ENCODE data around the gene NEURL3. TPM values are rescaled to one million over a fixed set of nuclear protein-coding genes. Genes with fewer than 3 reads are reported as not detected.

The NEURL3 gene
- total RNA-seq, 1 donor: not detected

DNA sequence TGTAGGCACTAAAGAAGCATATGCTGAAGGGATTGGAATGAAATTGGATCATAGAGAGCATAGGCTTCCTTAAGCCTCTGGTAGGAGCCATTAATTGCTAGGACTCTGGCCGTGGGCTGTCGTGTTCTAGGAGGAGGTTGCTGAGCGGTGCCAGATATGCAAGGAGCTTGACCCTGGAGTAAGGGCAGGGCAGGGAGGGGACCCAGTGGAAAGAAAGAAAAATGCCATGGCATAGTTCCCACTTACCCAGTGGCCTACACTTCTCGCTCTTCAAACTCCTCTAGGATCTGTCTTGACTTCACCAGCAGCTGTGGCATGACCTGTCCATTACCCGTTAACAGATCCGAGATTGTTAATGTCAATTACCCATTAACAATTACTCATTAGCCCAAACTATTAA lies 53.1 kb downstream of the NEURL3 start:
- H3K4me3 ChIP-seq (ENCODE audit: insufficient read depth, low read length): no peak overlapping the region
- H3K9me3 ChIP-seq (ENCODE audit: low read depth, low read length): no peaks in the 10 kb centered on the region
- no peaks in the 10 kb centered on the region for H4K20me1 ChIP-seq (ENCODE audit: insufficient read depth, low read length)
- DNase-seq (ENCODE audit: insufficient read length, low spot score, missing footprints): no peak
- TF ChIP-seq, protein P1, sequence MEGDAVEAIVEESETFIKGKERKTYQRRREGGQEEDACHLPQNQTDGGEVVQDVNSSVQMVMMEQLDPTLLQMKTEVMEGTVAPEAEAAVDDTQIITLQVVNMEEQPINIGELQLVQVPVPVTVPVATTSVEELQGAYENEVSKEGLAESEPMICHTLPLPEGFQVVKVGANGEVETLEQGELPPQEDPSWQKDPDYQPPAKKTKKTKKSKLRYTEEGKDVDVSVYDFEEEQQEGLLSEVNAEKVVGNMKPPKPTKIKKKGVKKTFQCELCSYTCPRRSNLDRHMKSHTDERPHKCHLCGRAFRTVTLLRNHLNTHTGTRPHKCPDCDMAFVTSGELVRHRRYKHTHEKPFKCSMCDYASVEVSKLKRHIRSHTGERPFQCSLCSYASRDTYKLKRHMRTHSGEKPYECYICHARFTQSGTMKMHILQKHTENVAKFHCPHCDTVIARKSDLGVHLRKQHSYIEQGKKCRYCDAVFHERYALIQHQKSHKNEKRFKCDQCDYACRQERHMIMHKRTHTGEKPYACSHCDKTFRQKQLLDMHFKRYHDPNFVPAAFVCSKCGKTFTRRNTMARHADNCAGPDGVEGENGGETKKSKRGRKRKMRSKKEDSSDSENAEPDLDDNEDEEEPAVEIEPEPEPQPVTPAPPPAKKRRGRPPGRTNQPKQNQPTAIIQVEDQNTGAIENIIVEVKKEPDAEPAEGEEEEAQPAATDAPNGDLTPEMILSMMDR (IDR thresholded peaks at IDR 0.05; ENCODE audit: extremely low read depth, low read depth, low read length): no peak
- no peak overlapping the region for H3K4me2 ChIP-seq (ENCODE audit: insufficient read depth, low read length)
- H2AFZ ChIP-seq (ENCODE audit: low read length): no peak overlapping the region
- H3K27me3 ChIP-seq (ENCODE audit: insufficient read depth, low read length): peaks cover 5% of the 10 kb centered on the region
- H3K36me3 ChIP-seq (ENCODE audit: insufficient read depth, low read length): no peaks in the 10 kb centered on the region
- H3K27ac ChIP-seq (ENCODE audit: low read depth, low read length): no peak overlapping the region
- no peaks in the 10 kb centered on the region for H3K79me2 ChIP-seq (ENCODE audit: insufficient read depth, low read length)
- no peaks in the 10 kb centered on the region for H3K4me1 ChIP-seq (ENCODE audit: insufficient read depth, low read length)

DNA sequence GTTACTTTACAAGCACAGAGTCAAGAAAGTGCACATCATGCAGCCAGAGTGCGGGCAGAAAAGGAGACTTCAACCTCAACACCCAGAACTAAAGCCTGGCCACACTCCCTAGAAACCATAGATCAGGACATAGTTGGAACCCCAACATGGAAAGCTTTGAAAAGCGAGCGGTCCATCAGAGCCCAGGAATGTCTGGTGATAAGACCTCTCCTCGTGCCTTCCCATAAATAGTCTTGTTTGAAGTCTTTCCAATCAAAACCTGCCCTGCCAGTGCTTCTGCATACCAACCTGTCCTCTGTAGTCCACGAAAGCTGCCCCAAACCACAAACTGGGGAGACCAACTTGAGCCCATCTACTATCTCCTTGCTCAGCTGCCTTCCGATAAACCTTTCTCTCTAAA lies 55.5 kb downstream of the NEURL3 start:
- Histone ChIP-seq H3K9me3 (ENCODE audit: low read depth, low read length) (no peaks in the 10 kb centered on the region), H3K4me2 (ENCODE audit: insufficient read depth, low read length) (no peak overlapping the region), H3K36me3 (ENCODE audit: insufficient read depth, low read length) (no peaks in the 10 kb centered on the region), H4K20me1 (ENCODE audit: insufficient read depth, low read length) (no peaks in the 10 kb centered on the region), H3K4me3 (ENCODE audit: insufficient read depth, low read length) (no peak overlapping the region), H3K79me2 (ENCODE audit: insufficient read depth, low read length) (no peaks in the 10 kb centered on the region), H3K27ac (ENCODE audit: low read depth, low read length) (no peak overlapping the region), H3K27me3 (ENCODE audit: insufficient read depth, low read length) (peaks cover 5% of the 10 kb centered on the region), H2AFZ (ENCODE audit: low read length) (no peak overlapping the region), H3K4me1 (ENCODE audit: insufficient read depth, low read length) (no peaks in the 10 kb centered on the region)
- TF ChIP-seq, protein P1 (IDR thresholded peaks at IDR 0.05; ENCODE audit: extremely low read depth, low read depth, low read length): no peak
- no peak for DNase-seq (ENCODE audit: insufficient read length, low spot score, missing footprints)

DNA sequence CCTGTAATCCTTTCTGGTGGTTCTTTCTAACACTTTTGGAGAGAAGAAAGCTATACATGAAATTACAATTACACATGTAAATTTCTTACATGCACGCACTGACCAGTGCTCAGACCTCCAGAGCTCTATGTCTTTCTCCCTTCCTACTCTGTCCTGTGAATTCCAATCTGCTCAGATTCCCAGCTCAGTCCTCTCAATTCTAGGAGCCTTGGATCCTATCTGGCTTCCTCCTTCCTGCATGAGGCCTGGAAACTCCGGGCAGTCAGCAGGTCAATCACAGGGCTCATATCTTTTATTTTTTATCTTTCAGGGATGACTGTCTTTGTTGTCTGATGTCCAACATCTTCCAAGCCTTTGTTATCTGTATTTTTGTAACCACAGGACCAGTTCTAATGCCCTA lies 56.0 kb downstream of the NEURL3 start:
- peaks cover 5% of the 10 kb centered on the region for H3K27me3 ChIP-seq (ENCODE audit: insufficient read depth, low read length)
- H3K4me2 ChIP-seq (ENCODE audit: insufficient read depth, low read length): no peak overlapping the region
- no peak overlapping the region for H3K27ac ChIP-seq (ENCODE audit: low read depth, low read length)
- no peak overlapping the region for H2AFZ ChIP-seq (ENCODE audit: low read length)
- TF ChIP-seq, protein P1 (IDR thresholded peaks at IDR 0.05; ENCODE audit: extremely low read depth, low read depth, low read length): no peak
- H3K4me3 ChIP-seq (ENCODE audit: insufficient read depth, low read length): no peak overlapping the region
- no peaks in the 10 kb centered on the region for H3K9me3 ChIP-seq (ENCODE audit: low read depth, low read length)
- no peaks in the 10 kb centered on the region for H3K79me2 ChIP-seq (ENCODE audit: insufficient read depth, low read length)
- no peak for DNase-seq (ENCODE audit: insufficient read length, low spot score, missing footprints)
- no peaks in the 10 kb centered on the region for H3K36me3 ChIP-seq (ENCODE audit: insufficient read depth, low read length)
- H3K4me1 ChIP-seq (ENCODE audit: insufficient read depth, low read length): no peaks in the 10 kb centered on the region
- no peaks in the 10 kb centered on the region for H4K20me1 ChIP-seq (ENCODE audit: insufficient read depth, low read length)

DNA sequence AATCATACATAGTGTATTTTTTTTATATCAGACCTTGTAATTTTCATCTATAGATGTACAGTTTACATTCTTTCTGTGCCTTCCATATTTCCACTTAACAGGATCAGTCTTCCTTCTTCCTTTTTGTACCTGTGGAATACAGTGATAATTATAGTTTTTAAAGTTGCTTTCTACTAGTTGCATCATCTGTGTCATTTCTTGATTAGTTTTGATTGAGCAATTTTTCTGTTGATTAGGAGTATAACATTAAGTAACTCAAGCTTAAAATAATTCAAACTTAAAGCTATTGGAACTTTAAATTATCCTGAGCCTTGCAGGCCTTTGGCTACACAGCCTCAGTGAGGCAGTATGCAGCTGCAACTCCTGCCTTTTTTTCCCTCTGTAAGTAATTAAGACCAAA lies 57.4 kb downstream of the NEURL3 start:
- Histone ChIP-seq H3K27ac (ENCODE audit: low read depth, low read length) (no peak overlapping the region), H3K9me3 (ENCODE audit: low read depth, low read length) (no peaks in the 10 kb centered on the region), H3K4me3 (ENCODE audit: insufficient read depth, low read length) (no peak overlapping the region), H4K20me1 (ENCODE audit: insufficient read depth, low read length) (no peaks in the 10 kb centered on the region), H3K27me3 (ENCODE audit: insufficient read depth, low read length) (peaks cover 5% of the 10 kb centered on the region), H3K4me1 (ENCODE audit: insufficient read depth, low read length) (no peaks in the 10 kb centered on the region), H2AFZ (ENCODE audit: low read length) (no peak overlapping the region), H3K36me3 (ENCODE audit: insufficient read depth, low read length) (no peaks in the 10 kb centered on the region), H3K79me2 (ENCODE audit: insufficient read depth, low read length) (no peaks in the 10 kb centered on the region), H3K4me2 (ENCODE audit: insufficient read depth, low read length) (no peak overlapping the region)
- TF ChIP-seq, protein P1 (IDR thresholded peaks at IDR 0.05; ENCODE audit: extremely low read depth, low read depth, low read length): no peak
- no peak for DNase-seq (ENCODE audit: insufficient read length, low spot score, missing footprints)

Other genes with a start within 250 kb of the NEURL3 start
- gene TMEM127, start 239.4 kb downstream of the NEURL3 start, total RNA-seq: 55.0 and 56.0 TPM in 2 replicates
- gene CIAO1, start 239.1 kb downstream of the NEURL3 start, total RNA-seq: 111 and 126 TPM in 2 replicates
- gene SNRNP200, start 199.8 kb downstream of the NEURL3 start, total RNA-seq: 42.7 and 44.2 TPM in 2 replicates
- 1.4 and 1.8 TPM in 2 replicates for gene ITPRIPL1, start 180.0 kb downstream of the NEURL3 start, total RNA-seq
- gene NCAPH, start 169.6 kb downstream of the NEURL3 start, total RNA-seq: 1.1 and 2.4 TPM in 2 replicates
- gene ARID5A, start 31.4 kb upstream of the NEURL3 start, total RNA-seq: 7.6 and 9.7 TPM in 2 replicates
- gene KANSL3, start 133.0 kb upstream of the NEURL3 start, total RNA-seq: 46.9 and 50.3 TPM in 2 replicates
- gene FER1L5, start 137.4 kb upstream of the NEURL3 start, total RNA-seq: 1.1 and 1.2 TPM in 2 replicates
- gene LMAN2L, start 234.7 kb upstream of the NEURL3 start, total RNA-seq: 16.5 and 26.4 TPM in 2 replicates